HepG2 (cell line): ENCODE results near the gene IL1R1. TPM values are rescaled to one million over a fixed set of nuclear protein-coding genes. Genes with fewer than 3 reads are reported as not detected.

Experiments
- ATRX ChIP-seq: sonication (generic); formaldehyde crosslinking; IDR thresholded peaks from 2 replicates; pipeline ENCODE4 v1.4.0; 2020; ENCODE audit warnings: missing genetic modification reagents, borderline replicate concordance
- CBX1 ChIP-seq: IDR thresholded peaks from one replicate; pipeline ENCODE4 v1.6.1; 2016; ENCODE audit warnings: antibody characterized with exemption, low read depth
- GLI4 ChIP-seq: sonication (generic); formaldehyde crosslinking; IDR thresholded peaks from 2 replicates; pipeline ENCODE4 v1.5.1; 2020; ENCODE audit warnings: missing genetic modification reagents, mild to moderate bottlenecking, moderate library complexity, borderline replicate concordance
- HMGA1 ChIP-seq: sonication (generic); formaldehyde crosslinking; conservative IDR thresholded peaks from 2 replicates; pipeline ENCODE4 v1.4.0; 2020; ENCODE audit warnings: missing genetic modification reagents
- HNRNPH1 ChIP-seq: fragments of 200-400 bp; formaldehyde crosslinking; optimal IDR thresholded peaks from 2 replicates; pipeline ENCODE3; 2017; ENCODE audit warnings: mild to moderate bottlenecking, low read depth, low read length
- KMT2A ChIP-seq: sonication (generic); formaldehyde crosslinking; IDR thresholded peaks from 2 replicates; pipeline ENCODE4 v1.4.0; 2020; ENCODE audit warnings: missing genetic modification reagents
- MAFF ChIP-seq: IDR thresholded peaks from 2 replicates; pipeline ENCODE4 v1.6.1; 2011; ENCODE audit warnings: low read depth, low read length, improper control_type of control experiment
- NR2F6 ChIP-seq, 2 experiments: IDR thresholded peaks; 2 replicates each; pipeline ENCODE4 v1.6.1; 2016; ENCODE audit warnings: antibody characterized with exemption in 1 of 2, mild to moderate bottlenecking in 1 of 2
- PCBP1 ChIP-seq: fragments of 200-400 bp; formaldehyde crosslinking; IDR thresholded peaks from 2 replicates; pipeline ENCODE4 v1.6.1; 2017; ENCODE audit warnings: mild to moderate bottlenecking, low read depth, low read length, borderline replicate concordance
- PHF8 ChIP-seq: sonication (generic); formaldehyde crosslinking; IDR thresholded peaks from 2 replicates; pipeline ENCODE4 v1.5.0; 2020; ENCODE audit warnings: missing genetic modification reagents
- RFX3 ChIP-seq: IDR thresholded peaks from 2 replicates; pipeline ENCODE4 v1.6.1; 2016; ENCODE audit warnings: missing biosample characterization, missing genetic modification reagents
- SIN3B ChIP-seq: fragments of 150-350 bp; IDR thresholded peaks from 2 replicates; pipeline ENCODE4 v1.6.1; 2014; ENCODE audit warnings: low read length
- SP140L ChIP-seq: sonication (generic); formaldehyde crosslinking; IDR thresholded peaks from 2 replicates; pipeline ENCODE4 v1.4.0; 2020; ENCODE audit warnings: missing genetic modification reagents, borderline replicate concordance
- TEAD2 ChIP-seq: sonication (generic); formaldehyde crosslinking; IDR thresholded peaks from 2 replicates; pipeline ENCODE4 v1.9.0; 2021; ENCODE audit warnings: missing genetic modification reagents
- ZFY ChIP-seq: sonication (generic); formaldehyde crosslinking; IDR thresholded peaks from 2 replicates; pipeline ENCODE4 v1.4.0; 2020; ENCODE audit warnings: missing genetic modification reagents
- ZNF530 ChIP-seq: sonication (generic); formaldehyde crosslinking; IDR thresholded peaks from 2 replicates; pipeline ENCODE4 v1.5.0; 2020; ENCODE audit warnings: low read depth, mild to moderate bottlenecking, missing genetic modification reagents
- polyA plus RNA-seq, 8 experiments: library from polyadenylated mRNA; depleted of rRNA in 3 of 8; stranded (reverse) in 7 of 8; unstranded in 1 of 8; fragments of >200 nt; fragmentation: Illumina TruSeq in 4 of 8; extraction: Trizol in 4 of 8; gene quantifications; 2 replicates each; pipeline versions ENCODE4 v1.2.1 to v1.2.3, GENCODE V29; 2011 to 2016; ENCODE audit warnings: low read depth in 4 of 8, missing spikeins in 1 of 8, mixed read lengths in 1 of 8; ENCODE audit not compliant: insufficient read depth in 1 of 8
- total RNA-seq, 5 experiments: library from RNA; depleted of rRNA; stranded (reverse); fragments of >200 nt; fragmentation: Illumina TruSeq; extraction: Trizol; gene quantifications; 2 replicates each; pipeline ENCODE4 v1.2.3, GENCODE V29; 2016; ENCODE audit warnings: low read depth in 1 of 5
- TF ChIP-seq, protein P1 (sequence below): sonication (generic); formaldehyde crosslinking; IDR thresholded peaks from 2 replicates; pipeline ENCODE4 v1.4.0; 2020; ENCODE audit warnings: missing genetic modification reagents
- TF ChIP-seq, protein P2 (sequence below): sonication (generic); formaldehyde crosslinking; IDR thresholded peaks from 2 replicates; pipeline ENCODE4 v1.4.0; 2020; ENCODE audit warnings: missing genetic modification reagents; ENCODE audit errors: not compliant biosample characterization
- TF ChIP-seq, protein P3 (sequence below): sonication (generic); formaldehyde crosslinking; conservative IDR thresholded peaks from 2 replicates; pipeline ENCODE4 v1.4.0; 2020; ENCODE audit warnings: missing genetic modification reagents
- TF ChIP-seq, protein P4 (sequence below): sonication (generic); formaldehyde crosslinking; IDR thresholded peaks from 2 replicates; pipeline ENCODE4 v1.4.0; 2020; ENCODE audit warnings: mild to moderate bottlenecking, missing genetic modification reagents

IL1R1 gene
- total and polyA plus RNA-seq, 2 of the 13 experiments (the other 11 are each of a cell fraction or from before 2014, with no cell fraction given) = 38.0 to 93.1 TPM

DNA sequence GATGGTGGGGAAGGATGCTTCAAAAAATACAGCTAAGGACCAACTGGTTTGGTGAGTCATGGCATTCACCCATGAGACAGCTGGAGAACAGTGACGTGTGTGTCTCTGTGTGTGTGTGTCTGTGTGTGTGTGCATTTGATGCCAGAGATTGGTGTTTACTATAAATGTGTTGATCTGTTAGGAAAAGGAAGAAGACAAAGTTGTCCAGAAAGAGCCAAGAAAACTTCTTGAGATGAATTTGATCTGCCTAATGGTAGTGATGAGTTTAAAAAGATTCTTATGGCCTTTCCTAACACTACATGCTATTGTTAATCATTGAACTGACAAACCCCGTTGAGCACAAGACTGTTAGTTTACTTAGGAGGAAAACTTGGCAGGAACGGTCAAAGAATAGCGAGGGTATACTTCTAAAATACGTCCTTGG, 36.4 kb upstream of the IL1R1 start (continued):
- no peak for TF ChIP-seq ATRX (CRISPR knock-in tag)
- peak; percentile 15; the same call in 1 of the 2 replicates for TF ChIP-seq NR2F6 (IDR thresholded peaks at IDR 0.05)
- peak; percentile 61; the same call in 1 of the 2 replicates for TF ChIP-seq NR2F6 (CRISPR knock-in tag; IDR thresholded peaks at IDR 0.05)
- no peak for TF ChIP-seq MAFF
- no peak for TF ChIP-seq HNRNPH1
- TF ChIP-seq ZNF530 (CRISPR knock-in tag) = no peak
- TF ChIP-seq, protein P1, sequence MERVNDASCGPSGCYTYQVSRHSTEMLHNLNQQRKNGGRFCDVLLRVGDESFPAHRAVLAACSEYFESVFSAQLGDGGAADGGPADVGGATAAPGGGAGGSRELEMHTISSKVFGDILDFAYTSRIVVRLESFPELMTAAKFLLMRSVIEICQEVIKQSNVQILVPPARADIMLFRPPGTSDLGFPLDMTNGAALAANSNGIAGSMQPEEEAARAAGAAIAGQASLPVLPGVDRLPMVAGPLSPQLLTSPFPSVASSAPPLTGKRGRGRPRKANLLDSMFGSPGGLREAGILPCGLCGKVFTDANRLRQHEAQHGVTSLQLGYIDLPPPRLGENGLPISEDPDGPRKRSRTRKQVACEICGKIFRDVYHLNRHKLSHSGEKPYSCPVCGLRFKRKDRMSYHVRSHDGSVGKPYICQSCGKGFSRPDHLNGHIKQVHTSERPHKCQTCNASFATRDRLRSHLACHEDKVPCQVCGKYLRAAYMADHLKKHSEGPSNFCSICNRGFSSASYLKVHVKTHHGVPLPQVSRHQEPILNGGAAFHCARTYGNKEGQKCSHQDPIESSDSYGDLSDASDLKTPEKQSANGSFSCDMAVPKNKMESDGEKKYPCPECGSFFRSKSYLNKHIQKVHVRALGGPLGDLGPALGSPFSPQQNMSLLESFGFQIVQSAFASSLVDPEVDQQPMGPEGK (CRISPR knock-in tag) = no peak
- TF ChIP-seq TEAD2 (CRISPR knock-in tag) = no peak
- TF ChIP-seq, protein P2, sequence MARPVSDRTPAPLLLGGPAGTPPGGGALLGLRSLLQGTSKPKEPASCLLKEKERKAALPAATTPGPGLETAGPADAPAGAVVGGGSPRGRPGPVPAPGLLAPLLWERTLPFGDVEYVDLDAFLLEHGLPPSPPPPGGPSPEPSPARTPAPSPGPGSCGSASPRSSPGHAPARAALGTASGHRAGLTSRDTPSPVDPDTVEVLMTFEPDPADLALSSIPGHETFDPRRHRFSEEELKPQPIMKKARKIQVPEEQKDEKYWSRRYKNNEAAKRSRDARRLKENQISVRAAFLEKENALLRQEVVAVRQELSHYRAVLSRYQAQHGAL = no peak
- TF ChIP-seq PHF8 (CRISPR knock-in tag) = no peak
- TF ChIP-seq, protein P3, sequence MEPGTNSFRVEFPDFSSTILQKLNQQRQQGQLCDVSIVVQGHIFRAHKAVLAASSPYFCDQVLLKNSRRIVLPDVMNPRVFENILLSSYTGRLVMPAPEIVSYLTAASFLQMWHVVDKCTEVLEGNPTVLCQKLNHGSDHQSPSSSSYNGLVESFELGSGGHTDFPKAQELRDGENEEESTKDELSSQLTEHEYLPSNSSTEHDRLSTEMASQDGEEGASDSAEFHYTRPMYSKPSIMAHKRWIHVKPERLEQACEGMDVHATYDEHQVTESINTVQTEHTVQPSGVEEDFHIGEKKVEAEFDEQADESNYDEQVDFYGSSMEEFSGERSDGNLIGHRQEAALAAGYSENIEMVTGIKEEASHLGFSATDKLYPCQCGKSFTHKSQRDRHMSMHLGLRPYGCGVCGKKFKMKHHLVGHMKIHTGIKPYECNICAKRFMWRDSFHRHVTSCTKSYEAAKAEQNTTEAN (CRISPR knock-in tag) = 0 out of 2 replicates have a peak, but pooled peaks have one; percentile 25
- peak; percentile 23; the same call in 1 of the 2 replicates for TF ChIP-seq GLI4 (CRISPR knock-in tag)
- TF ChIP-seq, protein P4, sequence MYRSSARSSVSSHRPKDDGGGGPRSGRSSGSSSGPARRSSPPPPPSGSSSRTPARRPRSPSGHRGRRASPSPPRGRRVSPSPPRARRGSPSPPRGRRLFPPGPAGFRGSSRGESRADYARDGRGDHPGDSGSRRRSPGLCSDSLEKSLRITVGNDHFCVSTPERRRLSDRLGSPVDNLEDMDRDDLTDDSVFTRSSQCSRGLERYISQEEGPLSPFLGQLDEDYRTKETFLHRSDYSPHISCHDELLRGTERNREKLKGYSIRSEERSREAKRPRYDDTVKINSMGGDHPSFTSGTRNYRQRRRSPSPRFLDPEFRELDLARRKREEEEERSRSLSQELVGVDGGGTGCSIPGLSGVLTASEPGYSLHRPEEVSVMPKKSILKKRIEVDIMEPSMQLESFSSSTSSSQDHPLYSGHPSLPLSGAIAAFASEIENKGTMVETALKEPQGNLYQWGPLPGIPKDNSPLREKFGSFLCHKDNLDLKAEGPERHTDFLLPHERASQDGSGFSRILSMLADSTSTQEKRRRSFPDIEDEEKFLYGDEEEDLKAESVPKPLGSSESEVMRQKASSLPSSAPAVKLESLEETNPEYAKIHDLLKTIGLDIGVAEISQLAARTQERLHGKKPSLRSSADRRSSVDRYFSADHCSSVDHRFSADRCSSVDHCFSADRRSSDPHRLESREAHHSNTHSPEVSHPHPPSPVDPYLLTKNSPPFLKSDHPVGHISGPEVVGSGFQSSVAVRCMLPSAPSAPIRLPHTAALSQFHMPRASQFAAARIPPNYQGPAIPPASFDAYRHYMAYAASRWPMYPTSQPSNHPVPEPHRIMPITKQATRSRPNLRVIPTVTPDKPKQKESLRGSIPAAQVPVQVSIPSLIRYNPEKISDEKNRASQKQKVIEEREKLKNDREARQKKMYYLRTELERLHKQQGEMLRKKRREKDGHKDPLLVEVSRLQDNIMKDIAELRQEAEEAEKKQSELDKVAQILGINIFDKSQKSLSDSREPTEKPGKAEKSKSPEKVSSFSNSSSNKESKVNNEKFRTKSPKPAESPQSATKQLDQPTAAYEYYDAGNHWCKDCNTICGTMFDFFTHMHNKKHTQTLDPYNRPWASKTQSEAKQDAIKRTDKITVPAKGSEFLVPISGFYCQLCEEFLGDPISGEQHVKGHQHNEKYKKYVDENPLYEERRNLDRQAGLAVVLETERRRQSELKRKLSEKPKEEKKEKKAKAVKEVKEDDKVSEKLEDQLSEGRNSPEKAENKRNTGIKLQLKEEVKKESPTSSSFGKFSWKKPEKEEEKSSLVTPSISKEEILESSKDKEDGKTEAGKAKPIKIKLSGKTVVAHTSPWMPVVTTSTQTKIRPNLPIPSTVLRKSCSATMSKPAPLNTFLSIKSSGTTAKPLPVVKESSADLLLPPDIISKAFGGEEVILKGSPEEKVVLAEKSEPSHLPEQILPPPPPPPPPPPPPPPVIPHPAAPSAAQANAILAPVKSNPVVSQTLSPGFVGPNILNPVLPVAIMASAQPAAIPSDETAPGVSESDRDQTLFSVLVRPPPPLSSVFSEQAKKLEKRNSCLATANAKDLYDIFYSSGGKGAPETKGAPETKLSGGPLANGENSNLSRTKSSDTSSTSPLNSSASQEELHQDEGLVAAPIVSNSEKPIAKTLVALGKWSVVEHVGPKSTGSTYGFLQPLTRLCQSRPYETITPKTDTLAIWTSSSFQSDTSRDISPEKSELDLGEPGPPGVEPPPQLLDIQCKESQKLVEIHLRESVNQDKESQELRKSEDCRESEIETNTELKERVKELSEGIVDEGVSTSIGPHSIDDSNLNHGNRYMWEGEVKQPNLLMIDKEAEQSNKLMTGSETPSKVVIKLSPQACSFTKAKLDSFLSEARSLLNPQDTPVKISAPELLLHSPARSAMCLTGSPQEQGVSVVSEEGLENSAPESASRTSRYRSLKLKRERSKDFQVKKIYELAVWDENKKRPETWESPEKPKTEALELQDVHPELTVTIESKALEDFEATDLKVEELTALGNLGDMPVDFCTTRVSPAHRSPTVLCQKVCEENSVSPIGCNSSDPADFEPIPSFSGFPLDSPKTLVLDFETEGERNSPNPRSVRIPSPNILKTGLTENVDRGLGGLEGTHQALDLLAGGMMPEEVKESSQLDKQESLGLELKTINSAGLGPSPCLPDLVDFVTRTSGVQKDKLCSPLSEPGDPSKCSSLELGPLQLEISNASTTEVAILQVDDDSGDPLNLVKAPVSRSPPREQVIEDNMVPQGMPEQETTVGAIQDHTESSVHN (CRISPR knock-in tag) = no peak
- no peak for TF ChIP-seq KMT2A (CRISPR knock-in tag)
- no peak for TF ChIP-seq PCBP1
- TF ChIP-seq CBX1 = no peak
- no peak for TF ChIP-seq HMGA1 (CRISPR knock-in tag)
- TF ChIP-seq RFX3 (CRISPR knock-in tag) = no peak
- TF ChIP-seq SIN3B = no peak
- no peak for TF ChIP-seq ZFY (CRISPR knock-in tag)
- TF ChIP-seq SP140L (CRISPR knock-in tag) = no peak
